GM19023 (cell line): ENCODE results near the gene F7.
"Not testable (repeated sequence)": the region's sequence is repeated elsewhere in the genome, so short reads cannot be mapped to it uniquely, and the experiment has no call there.

Experiments used
- ATAC-seq: cut with Tn5 transposase; IDR thresholded peaks from one replicate; pipeline ENCODE4 v1.9.1; 2021; ENCODE audit warnings: mild to moderate bottlenecking, moderate library complexity; ENCODE audit not compliant: unreplicated experiment

The F7 gene

DNA sequence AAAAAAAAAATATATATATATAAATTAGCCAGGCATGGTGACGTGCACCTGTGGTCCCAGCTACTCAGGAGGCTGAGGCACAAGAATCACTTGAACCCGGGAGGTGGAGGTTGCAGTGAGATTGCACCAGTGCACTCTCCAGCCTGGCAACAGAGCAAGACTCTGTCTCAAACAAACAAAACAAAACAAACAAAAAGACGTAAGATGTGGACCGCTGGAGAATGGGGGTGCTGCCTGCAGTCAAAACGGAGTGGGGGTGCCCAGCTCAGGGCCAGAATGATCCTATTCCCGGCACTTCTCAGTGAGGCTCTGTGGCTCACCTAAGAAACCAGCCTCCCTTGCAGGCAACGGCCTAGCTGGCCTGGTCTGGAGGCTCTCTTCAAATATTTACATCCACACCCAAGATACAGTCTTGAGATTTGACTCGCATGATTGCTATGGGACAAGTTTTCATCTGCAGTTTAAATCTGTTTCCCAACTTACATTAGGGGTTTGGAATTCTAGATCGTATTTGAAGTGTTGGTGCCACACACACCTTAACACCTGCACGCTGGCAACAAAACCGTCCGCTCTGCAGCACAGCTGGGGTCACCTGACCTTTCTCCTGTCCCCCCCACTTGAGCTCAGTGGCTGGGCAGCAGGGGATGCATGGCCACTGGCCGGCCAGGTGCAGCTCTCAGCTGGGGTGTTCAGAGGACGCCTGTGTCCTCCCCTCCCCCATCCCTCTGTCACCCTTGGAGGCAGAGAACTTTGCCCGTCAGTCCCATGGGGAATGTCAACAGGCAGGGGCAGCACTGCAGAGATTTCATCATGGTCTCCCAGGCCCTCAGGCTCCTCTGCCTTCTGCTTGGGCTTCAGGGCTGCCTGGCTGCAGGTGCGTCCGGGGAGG lies at the start of gene F7:
Gene F7, plus strand, starts transcription at position 760 of the 889 bp plus-strand sequence. Its CDS starts 51 bp downstream, at position 811.
- ATAC-seq: no peak

DNA sequence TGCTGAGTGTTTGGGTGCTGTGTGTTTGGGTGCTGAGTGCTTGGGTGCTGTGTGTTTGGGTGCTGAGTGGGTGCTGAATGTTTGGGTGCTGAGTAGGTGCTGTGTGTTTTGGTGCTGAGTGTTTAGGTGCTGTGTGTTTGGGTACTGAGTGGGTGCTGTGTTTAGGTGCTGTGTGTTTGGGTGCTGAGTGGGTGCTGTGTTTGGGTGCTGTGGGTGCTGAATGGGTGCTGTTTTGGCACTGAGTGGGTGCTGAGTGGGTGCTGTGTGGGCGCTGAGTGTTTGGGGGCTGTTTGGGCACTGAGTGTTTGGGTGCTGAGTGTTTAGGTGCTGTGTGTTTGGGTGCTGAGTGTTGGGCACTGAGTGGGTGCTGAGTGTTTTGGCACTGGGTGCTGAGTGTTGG lies 48.5 kb upstream of the F7 start:
- ATAC-seq: no peak

GRCh38 chr13:113057559-113057958 lies 48.0 kb upstream of the F7 start:
- not testable (repeated sequence) for ATAC-seq

DNA sequence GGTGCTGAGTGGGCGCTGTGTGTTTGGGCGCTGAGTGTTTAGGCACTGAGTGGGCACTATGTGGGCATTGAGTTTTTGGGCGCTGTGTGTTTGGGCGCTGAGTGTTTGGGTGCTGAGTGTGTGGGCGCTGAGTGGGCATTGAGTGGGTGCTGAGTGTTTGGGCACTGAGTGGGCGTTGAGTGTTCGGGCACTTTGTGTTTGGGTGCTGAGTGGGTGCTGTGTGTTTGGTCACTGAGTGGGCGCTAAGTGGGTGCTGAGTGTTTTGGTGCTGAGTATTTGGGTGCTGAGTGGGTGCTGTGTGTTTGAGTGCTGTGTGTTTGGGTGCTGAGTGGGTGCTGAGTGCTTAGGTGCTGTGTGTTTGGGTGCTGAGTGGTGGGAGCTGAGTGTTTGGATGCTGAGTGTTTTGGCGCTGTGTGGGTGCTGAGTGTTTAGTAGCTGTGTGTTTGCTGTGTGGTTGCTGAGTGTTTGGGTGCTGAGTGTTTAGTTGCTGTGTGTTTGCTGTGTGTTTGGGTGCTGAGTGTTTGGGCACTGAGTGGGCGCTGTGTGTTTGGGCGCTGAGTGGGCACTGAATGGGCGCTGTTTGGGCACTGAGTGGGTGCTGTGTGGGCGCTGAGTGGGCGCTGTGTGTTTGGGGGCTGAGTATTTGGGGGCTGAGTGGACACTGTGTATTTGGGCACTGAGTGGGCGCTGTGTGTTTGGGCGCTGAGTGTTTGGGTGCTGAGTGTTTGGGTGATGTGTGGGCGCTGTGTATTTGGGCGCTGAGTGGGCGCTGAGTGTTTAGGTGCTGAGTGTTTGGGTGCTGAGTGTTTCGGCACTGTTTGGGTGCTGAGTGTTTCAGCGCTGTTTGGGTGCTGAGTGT lies 47.2 kb upstream of the F7 start:
- ATAC-seq: no peak

GRCh38 chr13:113058988-113059850 lies 46.4 kb upstream of the F7 start:
- ATAC-seq: no peak

GRCh38 chr13:113059891-113060290 lies 45.7 kb upstream of the F7 start:
- no peak for ATAC-seq

DNA sequence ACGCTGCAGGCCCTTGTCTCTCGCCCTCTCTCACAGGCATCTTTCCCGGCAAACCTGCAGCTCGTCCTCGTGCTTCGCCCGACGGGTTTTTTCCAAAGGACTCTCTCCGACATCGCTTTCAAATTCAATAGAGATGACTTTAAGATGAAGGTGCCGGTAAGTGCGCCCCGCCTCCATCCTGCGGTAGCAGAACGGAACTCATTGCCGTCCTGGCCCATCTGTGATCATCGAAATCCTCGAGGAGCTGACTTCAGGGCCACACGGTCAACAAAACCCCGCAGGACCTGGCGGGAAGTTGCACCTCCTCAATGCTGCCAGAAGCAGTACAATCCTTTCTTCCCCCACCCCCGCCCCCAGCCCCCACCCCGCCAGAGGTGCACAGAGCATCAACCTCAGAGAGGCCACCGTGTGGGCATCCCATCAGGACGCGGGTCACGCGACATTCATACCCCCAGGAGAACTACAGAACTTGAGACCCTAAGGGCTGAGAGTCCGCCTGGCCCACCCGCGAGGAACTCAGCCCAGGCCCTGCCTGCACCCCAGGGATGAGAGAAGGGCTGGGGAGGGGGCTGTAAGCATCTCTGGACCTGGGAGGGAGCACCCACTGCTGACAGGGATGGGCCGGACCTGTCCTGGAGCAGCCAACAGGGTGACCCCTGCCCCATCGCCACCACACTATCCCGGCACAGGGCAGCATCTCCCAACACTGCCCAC lies 44.9 kb upstream of the F7 start:
- no peak for ATAC-seq

- no peak for ATAC-seq
Measured at GRCh38 chr13:113061271-113061625, 44.3 kb upstream of the F7 start.

DNA sequence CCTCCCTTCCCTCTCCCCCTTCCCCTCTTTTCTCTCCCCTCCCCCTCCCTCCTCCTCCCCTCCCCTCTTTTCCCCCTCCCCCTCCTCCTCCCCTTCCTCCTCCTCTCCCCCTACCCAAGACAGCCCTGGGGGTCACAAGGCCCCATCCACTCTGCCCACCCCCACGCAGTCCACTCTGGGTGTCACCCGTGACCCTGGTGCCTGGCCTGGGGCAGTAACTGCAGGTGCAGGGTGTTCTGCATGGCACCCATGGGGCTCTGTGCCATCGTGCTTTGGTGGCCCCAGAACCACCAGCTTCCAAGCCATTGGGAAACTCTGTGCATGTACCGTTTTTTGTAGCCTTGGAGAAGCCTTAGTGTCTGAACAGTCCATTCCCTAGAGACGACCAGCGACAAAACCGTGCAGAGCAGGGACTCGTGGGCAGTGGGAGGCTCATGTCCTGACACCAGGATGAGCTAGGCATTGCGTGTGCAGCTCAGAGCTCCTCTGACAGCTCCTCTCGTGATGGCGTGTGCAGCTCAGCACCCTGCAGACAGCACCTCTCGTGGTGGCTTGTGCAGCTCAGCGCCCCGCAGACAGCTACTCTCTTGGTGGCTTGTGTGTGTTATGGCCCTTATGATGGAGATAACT lies 43.7 kb upstream of the F7 start:
- ATAC-seq: no peak

- ATAC-seq: no peak
Measured at GRCh38 chr13:113062691-113063090, 42.9 kb upstream of the F7 start.

DNA sequence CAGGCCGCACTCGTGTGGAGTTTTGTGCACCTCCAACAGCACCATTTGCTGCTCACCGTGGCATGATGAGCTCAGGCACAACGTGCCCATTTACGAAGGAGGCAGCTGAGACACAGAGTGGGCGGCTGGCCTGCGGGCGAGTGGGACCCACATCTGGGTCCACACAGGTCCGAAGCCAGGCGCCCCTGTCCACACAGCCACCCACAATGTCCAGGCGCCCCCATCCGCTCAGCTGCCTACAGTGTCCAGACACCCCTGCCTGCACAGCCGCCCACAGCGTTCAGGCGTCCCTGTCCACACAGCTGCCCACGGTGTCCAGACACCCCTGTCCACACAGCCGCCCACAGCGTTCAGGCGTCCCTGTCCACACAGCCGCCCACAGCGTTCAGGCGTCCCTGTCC lies 42.5 kb upstream of the F7 start:
- ATAC-seq: no peak

DNA sequence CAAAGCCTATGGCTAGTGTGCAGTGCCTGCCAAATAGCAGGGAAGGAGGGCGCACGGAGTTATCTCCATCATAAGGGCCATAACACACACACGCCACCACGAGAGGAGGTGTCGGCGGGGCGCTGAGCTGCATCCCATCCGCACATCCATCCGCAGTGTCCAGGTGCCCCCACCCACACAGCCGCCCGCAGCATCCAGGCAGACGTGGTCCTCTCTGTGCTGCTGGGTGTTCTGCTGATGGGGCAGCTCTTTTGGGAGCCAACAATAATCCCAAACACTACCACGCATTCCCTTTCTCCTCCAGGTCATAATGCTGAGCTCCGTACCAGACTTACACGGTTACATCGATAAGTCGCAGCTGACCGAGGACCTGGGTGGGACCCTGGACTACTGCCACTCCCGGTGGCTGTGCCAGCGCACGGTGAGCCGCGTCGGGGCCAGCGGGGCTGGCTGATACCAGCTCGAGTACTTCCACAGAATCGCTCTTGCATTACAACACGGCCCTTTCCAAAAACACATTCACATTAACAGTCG lies 41.5 kb upstream of the F7 start:
- no peak for ATAC-seq

DNA sequence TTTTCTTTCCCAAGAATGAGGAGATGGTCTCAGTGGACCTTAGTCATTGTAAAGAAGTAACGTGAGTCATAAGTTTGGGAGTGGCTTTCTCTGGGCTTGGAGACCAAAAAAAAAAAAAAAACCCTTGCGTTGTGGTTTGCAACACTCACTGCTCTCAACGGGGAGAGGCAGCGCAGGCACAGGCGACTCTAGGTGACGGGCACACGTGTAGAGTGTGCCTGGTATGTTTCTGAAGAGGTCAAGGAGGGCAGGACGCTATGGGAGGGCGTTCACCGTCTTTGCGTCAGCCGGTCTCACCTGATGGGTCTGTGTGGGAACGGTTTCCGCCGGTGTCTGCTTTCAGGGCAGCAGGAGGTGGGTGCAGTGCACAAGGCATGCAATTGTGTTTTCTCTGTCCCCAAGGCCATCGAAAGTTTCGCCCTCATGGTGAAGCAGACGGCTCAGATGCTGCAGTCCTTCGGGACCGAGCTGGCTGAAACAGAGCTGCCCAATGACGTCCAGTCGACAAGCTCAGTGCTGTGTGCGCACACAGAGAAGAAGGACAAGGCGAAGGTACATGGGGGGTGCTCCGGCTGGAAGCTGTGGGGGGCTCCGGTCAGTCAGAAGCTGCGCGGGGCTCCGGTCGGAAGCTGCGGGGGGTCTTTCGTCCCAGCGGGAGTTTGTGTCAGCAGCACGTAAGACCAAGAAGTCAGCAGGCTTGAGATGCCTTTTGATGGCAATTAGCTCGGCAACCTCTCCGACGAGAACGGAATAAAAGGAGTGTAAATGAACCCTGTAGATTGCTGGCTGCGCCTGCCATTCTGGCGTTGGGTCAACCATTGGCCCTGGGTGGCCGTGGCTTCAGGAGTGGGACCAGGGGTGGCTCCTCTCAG lies 40.8 kb upstream of the F7 start:
- ATAC-seq: no peak

DNA sequence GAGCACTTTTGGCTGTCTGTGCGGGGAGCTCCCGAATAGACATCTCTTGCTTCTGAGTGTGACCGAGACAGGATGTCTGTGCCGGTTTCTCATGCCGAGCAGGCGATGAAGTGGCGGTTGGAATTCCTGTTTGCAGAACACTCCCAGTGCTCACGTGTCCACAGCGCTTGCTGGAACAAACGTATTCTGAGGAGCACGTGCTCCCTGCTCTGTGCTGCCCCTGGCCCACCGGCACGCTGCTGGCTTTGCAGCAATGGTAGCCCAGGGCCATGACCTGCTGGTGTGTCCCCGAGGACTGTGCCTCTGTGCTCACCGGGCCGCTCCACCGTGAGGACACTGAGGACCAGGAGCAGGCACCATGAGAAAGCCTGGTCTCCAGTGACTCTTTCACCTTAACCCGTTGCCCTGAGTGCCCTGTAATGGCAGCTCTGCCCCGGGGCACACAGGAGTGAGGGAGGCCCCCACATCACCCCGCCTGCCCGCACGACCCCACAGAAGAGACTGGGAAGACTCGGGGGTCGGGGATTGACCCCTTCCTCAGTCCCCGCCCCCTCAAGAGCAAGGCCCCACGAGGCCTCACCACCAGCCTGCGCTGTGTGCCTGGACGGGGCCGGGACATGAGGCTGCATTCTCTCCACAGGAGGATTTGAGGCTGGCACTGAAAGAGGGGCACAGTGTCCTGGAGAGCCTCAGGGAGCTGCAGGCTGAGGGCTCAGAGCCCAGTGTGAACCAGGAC lies 40.0 kb upstream of the F7 start:
- no peak for ATAC-seq

- no peak for ATAC-seq
Measured at GRCh38 chr13:113066142-113066455, 39.5 kb upstream of the F7 start.

DNA sequence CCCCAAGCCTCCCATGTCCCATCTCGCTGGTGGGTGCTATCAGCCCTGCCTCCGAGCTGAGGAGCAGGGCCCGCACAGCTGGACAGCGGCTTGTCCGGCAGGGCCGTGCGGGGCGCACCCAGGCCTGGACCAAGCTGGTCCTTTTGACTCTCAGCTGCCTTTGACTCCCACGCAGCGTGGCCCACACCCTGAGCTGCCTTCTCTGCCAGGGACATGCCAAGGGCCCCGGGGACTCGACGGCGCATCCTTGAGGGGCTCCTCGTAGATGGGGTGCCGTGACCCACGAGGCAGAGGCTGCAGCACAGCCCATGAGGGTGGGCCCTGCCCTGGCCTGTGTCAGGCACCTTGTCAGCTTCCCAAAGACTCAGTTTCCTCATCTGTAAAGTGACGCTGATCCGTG lies 38.8 kb upstream of the F7 start:
- ATAC-seq: no peak

GRCh38 chr13:113069861-113070805 lies 35.5 kb upstream of the F7 start:
- no peak for ATAC-seq
